CD8-positive, alpha-beta memory T cell (primary cell): ENCODE data around the gene CSNK1G2. TPM values are rescaled to one million over a fixed set of nuclear protein-coding genes. Genes with fewer than 3 reads are reported as not detected.

Source experiments
- CTCF ChIA-PET: fragments of 350-600 bp; sonication (Branson Sonifier 250); formaldehyde crosslinking; loops from one replicate; lab custom pipeline; 2021; ENCODE audit warnings: antibody characterized with exemption; lab: Charles Lee
- POLR2A ChIA-PET: fragments of 350-600 bp; sonication (Branson Sonifier 250); formaldehyde crosslinking; loops from one replicate; lab custom pipeline; 2021; ENCODE audit warnings: antibody characterized with exemption; lab: Charles Lee
- DNase-seq, 5 donors: peaks; one replicate each; pipeline versions ENCODE4 v3.0.0 to v3.0.0-alpha.2; 2020 to 2022; ENCODE audit warnings: mixed read lengths in 1 of 5
- H3K27ac ChIP-seq: one replicate; pipeline ENCODE4 v1.7.0; 2013; ENCODE audit warnings: low read depth, mild to moderate bottlenecking, low read length, moderate library complexity
- H3K27me3 ChIP-seq: 2 replicates; pipeline ENCODE4 v1.7.0; 2013; ENCODE audit warnings: low read length, mild to moderate bottlenecking; ENCODE audit not compliant: insufficient read depth, poor library complexity, severe bottlenecking
- H3K36me3 ChIP-seq: 2 replicates; pipeline ENCODE4 v1.7.0; 2013; ENCODE audit warnings: mild to moderate bottlenecking, low read length, moderate library complexity; ENCODE audit not compliant: insufficient read depth
- H3K4me1 ChIP-seq: 2 replicates; pipeline ENCODE4 v1.7.0; 2013; ENCODE audit warnings: mild to moderate bottlenecking, low read length, moderate library complexity; ENCODE audit not compliant: insufficient read depth
- H3K4me3 ChIP-seq: 2 replicates; pipeline ENCODE4 v1.7.0; 2013; ENCODE audit warnings: mild to moderate bottlenecking, low read length
- H3K9me3 ChIP-seq: 2 replicates; pipeline ENCODE4 v1.7.0; 2013; ENCODE audit warnings: mild to moderate bottlenecking, low read length
- H3K27ac Mint-ChIP-seq, 8 donors: one replicate each; pipeline ENCODE4 v1.8.0; 2020 to 2021; ENCODE audit warnings: mixed read lengths in 8 of 8, mild to moderate bottlenecking in 6 of 8, inconsistent platforms in 3 of 8, moderate library complexity in 3 of 8
- H3K27me3 Mint-ChIP-seq, 2 donors: one replicate each; pipeline ENCODE4 v1.8.0; 2020 to 2021; ENCODE audit warnings: mixed read lengths in 2 of 2, mild to moderate bottlenecking in 1 of 2, moderate library complexity in 1 of 2
- H3K36me3 Mint-ChIP-seq, 3 donors: one replicate each; pipeline ENCODE4 v1.8.0; 2020 to 2021; ENCODE audit warnings: mixed read lengths in 3 of 3, inconsistent platforms in 1 of 3, mild to moderate bottlenecking in 1 of 3
- H3K4me1 Mint-ChIP-seq, 3 donors: one replicate each; pipeline ENCODE4 v1.8.0; 2020 to 2021; ENCODE audit warnings: mixed read lengths in 3 of 3, inconsistent platforms in 1 of 3, mild to moderate bottlenecking in 1 of 3
- H3K4me3 Mint-ChIP-seq, 7 donors: one replicate each; pipeline ENCODE4 v1.8.0; 2020 to 2021; ENCODE audit warnings: mixed read lengths in 7 of 7, mild to moderate bottlenecking in 6 of 7, moderate library complexity in 4 of 7, inconsistent platforms in 2 of 7
- H3K9me3 Mint-ChIP-seq, 5 donors: one replicate each; pipeline ENCODE4 v1.8.0; 2020 to 2022; ENCODE audit warnings: mixed read lengths in 5 of 5, mild to moderate bottlenecking in 3 of 5, moderate library complexity in 2 of 5, inconsistent platforms in 1 of 5
- polyA plus RNA-seq: library from polyadenylated mRNA; unstranded; fragments of 300-500 nt; fragmentation: Illumina TruSeq; gene quantifications from one replicate; pipeline ENCODE4 v1.2.3, GENCODE V29; 2021
- total RNA-seq, 2 experiments: library from RNA; stranded (reverse); gene quantifications; one replicate each; pipeline ENCODE4 v1.2.3, GENCODE V29; 2021

CSNK1G2 gene
- total and polyA plus RNA-seq, 3 experiments from 2014 or later = 58.2 to 63.5 (median 62.1) TPM

- no peaks in the 10 kb centered on the region for H3K36me3 ChIP-seq
- H3K27me3 ChIP-seq = no peaks in the 10 kb centered on the region
- POLR2A ChIA-PET = interaction anchor here (0.7 kb wide), 1 partner anchor 194 kb away, joined by 9 read pairs; no protein-coding TSS in a partner anchor
- Mint-ChIP-seq H3K9me3 (peaks cover 0 to 2% (median 0%) of the 10 kb centered on the region in 5 donors), H3K27me3 (peaks cover 0 to 7% of the 10 kb centered on the region in 2 donors), H3K36me3 (peaks cover 0 to 36% (median 0%) of the 10 kb centered on the region in 3 donors), H3K4me3 (no peak overlapping the region), H3K4me1 (peaks cover 34 to 60% (median 35%) of the 10 kb centered on the region in 3 donors), H3K27ac (peak overlapping the region in 2 of 8 donors; percentile 40 to 79)
- no peak overlapping the region for H3K27ac ChIP-seq
- CTCF ChIA-PET = interaction anchor here (0.9 to 3.3 kb wide), 5 partner anchors 14 to 17 kb away, joined by 3 to 11 read pairs (median 3); no protein-coding TSS in a partner anchor
- peaks cover 25% of the 10 kb centered on the region for H3K4me1 ChIP-seq
- no peak for DNase-seq
- H3K9me3 ChIP-seq = no peaks in the 10 kb centered on the region
- H3K4me3 ChIP-seq = no peak overlapping the region
Observed at GRCh38 chr19:1944916-1945561, 4.1 kb downstream of the CSNK1G2 start.

GRCh38 chr19:1945899-1946298 lies 4.9 kb downstream of the CSNK1G2 start:
- Mint-ChIP-seq H3K4me1 (peaks cover 33 to 64% (median 39%) of the 10 kb centered on the region in 3 donors), H3K36me3 (peaks cover 0 to 42% (median 0%) of the 10 kb centered on the region in 3 donors), H3K4me3 (peak overlapping the region in 6 of 7 donors; percentile 18 to 75 (median 56)), H3K27me3 (peaks cover 0 to 2% of the 10 kb centered on the region in 2 donors), H3K9me3 (no peaks in the 10 kb centered on the region), H3K27ac (peak overlapping the region; percentile 25 to 94 (median 80))
- no peak overlapping the region for H3K4me3 ChIP-seq
- no peaks in the 10 kb centered on the region for H3K9me3 ChIP-seq
- ChIA-PET POLR2A (interaction anchor here (0.7 kb wide), 1 partner anchor 195 kb away, joined by 9 read pairs; no protein-coding TSS in a partner anchor), CTCF (interaction anchor here (0.5 to 1.9 kb wide), 9 partner anchors 10 to 1216 kb away, joined by 3 to 6 read pairs (median 3); no protein-coding TSS in a partner anchor)
- H3K27ac ChIP-seq = no peak overlapping the region
- H3K36me3 ChIP-seq = no peaks in the 10 kb centered on the region
- H3K4me1 ChIP-seq = peaks cover 20% of the 10 kb centered on the region
- DNase-seq = peak in 1 of 5 donors; percentile 44
- no peaks in the 10 kb centered on the region for H3K27me3 ChIP-seq

DNA sequence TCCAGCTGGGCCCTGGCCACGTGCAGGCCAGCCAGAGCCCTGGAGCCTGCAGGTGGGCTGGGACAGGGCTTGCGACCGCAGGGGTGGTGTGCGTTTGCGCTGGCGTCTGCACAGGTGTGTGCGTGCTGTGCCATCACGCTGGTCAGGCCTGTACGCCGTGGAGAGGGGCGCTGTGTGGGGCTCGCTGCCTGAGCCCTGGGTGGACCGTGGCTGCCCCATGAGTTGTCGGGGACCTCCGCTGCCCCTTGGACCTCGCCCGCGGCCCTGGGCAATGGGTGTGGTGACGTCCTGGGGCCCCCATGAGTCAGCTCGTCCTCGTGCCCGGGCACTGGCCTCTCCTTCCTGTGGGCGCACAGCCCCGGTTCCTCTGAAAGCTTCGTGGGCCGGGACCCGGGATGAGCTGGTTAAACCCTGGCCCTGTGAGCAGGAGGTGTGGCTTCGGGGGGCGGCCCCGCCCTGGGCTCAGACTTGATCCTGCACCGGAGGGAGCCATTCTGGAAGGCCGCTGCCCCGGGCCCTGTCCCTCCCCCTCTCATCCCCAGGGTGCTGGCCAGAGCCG lies 6.8 kb downstream of the CSNK1G2 start:
- Mint-ChIP-seq H3K4me3 (no peak overlapping the region), H3K36me3 (peaks cover 0 to 41% (median 0%) of the 10 kb centered on the region in 3 donors), H3K27ac (no peak overlapping the region), H3K9me3 (no peaks in the 10 kb centered on the region), H3K27me3 (no peaks in the 10 kb centered on the region), H3K4me1 (peaks cover 37 to 72% (median 39%) of the 10 kb centered on the region in 3 donors)
- no peak for DNase-seq
- Histone ChIP-seq H3K27ac (no peak overlapping the region), H3K9me3 (no peaks in the 10 kb centered on the region), H3K4me1 (peaks cover 20% of the 10 kb centered on the region), H3K36me3 (no peaks in the 10 kb centered on the region), H3K27me3 (no peaks in the 10 kb centered on the region), H3K4me3 (no peak overlapping the region)
- ChIA-PET POLR2A (no interaction called here), CTCF (interaction anchor here (0.6 to 1.1 kb wide), 3 partner anchors 122 to 261 kb away, joined by 3 to 6 read pairs (median 4); no protein-coding TSS in a partner anchor)

DNA sequence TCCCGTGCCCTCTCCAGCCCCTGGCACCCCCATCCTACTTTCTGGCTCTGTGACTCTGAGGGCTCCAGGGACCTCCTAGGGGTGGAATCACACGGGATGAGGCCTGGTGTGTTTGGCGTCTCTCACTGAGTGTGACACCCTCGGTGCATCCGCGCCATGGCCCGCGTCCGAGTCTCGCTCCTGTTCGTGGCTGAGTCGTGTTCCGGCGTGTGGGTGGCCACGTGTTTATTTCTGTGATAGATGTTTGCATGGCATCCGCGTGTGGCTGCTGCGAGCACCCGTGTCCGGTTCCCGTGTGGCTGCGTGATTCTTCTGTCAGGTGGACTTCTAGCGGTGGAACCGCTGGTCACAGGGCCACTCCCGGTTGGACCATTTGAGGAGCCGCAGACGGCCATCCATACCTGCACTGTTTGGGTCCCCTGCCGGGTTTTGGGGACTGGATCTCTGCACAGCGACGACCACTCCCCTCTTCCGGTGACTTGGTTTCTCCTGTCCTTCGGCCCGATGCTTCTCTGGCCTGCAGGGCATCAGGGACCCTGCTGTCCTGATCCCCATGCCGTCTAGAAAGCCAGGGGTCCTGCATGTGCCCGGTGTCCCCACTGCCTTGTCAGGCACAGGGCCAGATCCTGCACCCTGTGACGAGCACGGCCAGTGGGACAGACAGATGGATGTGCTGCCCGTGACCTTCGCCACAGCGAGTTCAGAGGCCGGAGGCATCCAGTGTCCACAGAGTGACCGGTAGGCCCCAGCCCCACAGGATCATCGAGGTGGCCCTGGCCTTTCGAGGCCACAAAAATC lies 8.5 kb downstream of the CSNK1G2 start:
- no peak for DNase-seq
- Mint-ChIP-seq H3K27ac (peak overlapping the region in 3 of 8 donors; percentile 51 to 71 (median 57)), H3K36me3 (peaks cover 0 to 44% (median 0%) of the 10 kb centered on the region in 3 donors), H3K4me1 (peaks cover 28 to 67% (median 29%) of the 10 kb centered on the region in 3 donors), H3K9me3 (no peaks in the 10 kb centered on the region), H3K27me3 (no peaks in the 10 kb centered on the region), H3K4me3 (peak overlapping the region in 3 of 7 donors; percentile 15 to 74 (median 48))
- Histone ChIP-seq H3K4me3 (no peak overlapping the region), H3K27me3 (no peaks in the 10 kb centered on the region), H3K36me3 (no peaks in the 10 kb centered on the region), H3K27ac (no peak overlapping the region), H3K4me1 (peaks cover 3% of the 10 kb centered on the region), H3K9me3 (no peaks in the 10 kb centered on the region)
- ChIA-PET CTCF (no interaction called here), POLR2A (no interaction called here)

DNA sequence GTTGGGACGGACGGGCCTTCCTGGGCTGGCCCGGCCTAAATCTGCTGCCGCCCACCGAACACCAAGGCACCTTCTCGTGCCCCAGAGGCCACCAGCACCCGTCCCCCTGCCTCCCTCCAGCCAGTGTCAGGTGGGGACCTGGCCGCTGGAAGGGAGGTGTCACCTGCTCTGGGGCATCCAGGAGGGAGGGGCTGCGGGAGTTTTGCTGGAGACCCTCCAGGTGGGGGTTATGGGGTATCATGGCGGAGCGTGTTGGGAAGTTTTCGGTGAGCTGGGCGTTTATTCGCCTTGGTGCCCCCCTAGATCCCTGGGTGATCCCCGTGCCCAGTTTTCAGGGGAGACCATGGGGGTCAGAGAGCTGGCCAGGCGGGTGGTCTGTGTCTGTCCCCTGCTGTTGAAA lies 9.7 kb downstream of the CSNK1G2 start:
- CTCF ChIA-PET = no interaction called here
- DNase-seq = no peak
- H3K36me3 ChIP-seq = no peaks in the 10 kb centered on the region
- H3K4me3 ChIP-seq = no peak overlapping the region
- no peaks in the 10 kb centered on the region for H3K9me3 ChIP-seq
- no peaks in the 10 kb centered on the region for H3K4me1 ChIP-seq
- H3K4me3 Mint-ChIP-seq = no peak overlapping the region
- H3K27ac ChIP-seq = no peak overlapping the region
- H3K36me3 Mint-ChIP-seq = peaks cover 0 to 47% (median 0%) of the 10 kb centered on the region in 3 donors
- H3K9me3 Mint-ChIP-seq = peaks cover 0 to 2% (median 0%) of the 10 kb centered on the region in 5 donors
- H3K27ac Mint-ChIP-seq = peak overlapping the region in 2 of 8 donors; percentile 38 to 71
- no peaks in the 10 kb centered on the region for H3K27me3 ChIP-seq
- H3K4me1 Mint-ChIP-seq = peaks cover 28 to 66% (median 31%) of the 10 kb centered on the region in 3 donors
- no peaks in the 10 kb centered on the region for H3K27me3 Mint-ChIP-seq
- POLR2A ChIA-PET = no interaction called here

- DNase-seq = no peak
- POLR2A ChIA-PET = no interaction called here
- Histone ChIP-seq H3K27ac (no peak overlapping the region), H3K4me1 (no peaks in the 10 kb centered on the region), H3K9me3 (no peaks in the 10 kb centered on the region), H3K27me3 (no peaks in the 10 kb centered on the region), H3K4me3 (no peak overlapping the region), H3K36me3 (no peaks in the 10 kb centered on the region)
- Mint-ChIP-seq H3K27me3 (no peaks in the 10 kb centered on the region), H3K4me1 (peaks cover 23 to 70% (median 30%) of the 10 kb centered on the region in 3 donors), H3K9me3 (peaks cover 0 to 2% (median 0%) of the 10 kb centered on the region in 5 donors), H3K4me3 (no peak overlapping the region), H3K36me3 (peaks cover 0 to 51% (median 0%) of the 10 kb centered on the region in 3 donors), H3K27ac (peak overlapping the region in 2 of 8 donors; percentile 40 to 48)
- CTCF ChIA-PET = no interaction called here
Observed at GRCh38 chr19:1952635-1953034, 11.7 kb downstream of the CSNK1G2 start.

DNA sequence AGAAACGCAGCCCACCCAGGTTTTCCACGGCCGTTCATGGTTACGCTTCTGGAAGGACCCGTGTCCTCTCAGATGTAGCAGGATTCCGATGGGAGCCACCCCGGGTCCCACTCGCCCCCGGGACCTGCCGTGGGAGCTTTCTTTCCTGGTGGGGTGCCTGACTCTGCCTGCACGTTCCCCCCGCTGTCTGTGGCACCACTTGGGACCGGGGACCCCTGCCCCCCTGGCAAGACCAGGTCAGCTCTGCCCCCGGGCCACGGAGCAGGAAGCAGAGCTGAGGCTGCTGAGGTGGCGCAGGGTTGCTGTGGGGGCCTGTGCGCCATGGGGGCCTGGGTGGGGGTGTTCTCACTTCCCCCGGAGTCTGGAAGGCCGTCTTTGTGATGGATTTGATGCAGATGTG lies 12.1 kb downstream of the CSNK1G2 start:
- CTCF ChIA-PET = no interaction called here
- no peaks in the 10 kb centered on the region for H3K27me3 Mint-ChIP-seq

More for the DNA sequence above, 12.1 kb downstream of the CSNK1G2 start:
- Mint-ChIP-seq H3K27ac (peak overlapping the region in 2 of 8 donors; percentile 48 to 57), H3K9me3 (peaks cover 0 to 2% (median 0%) of the 10 kb centered on the region in 5 donors), H3K4me3 (no peak overlapping the region), H3K36me3 (peaks cover 0 to 51% (median 0%) of the 10 kb centered on the region in 3 donors), H3K4me1 (peaks cover 23 to 72% (median 30%) of the 10 kb centered on the region in 3 donors)
- POLR2A ChIA-PET = no interaction called here
- no peaks in the 10 kb centered on the region for H3K4me1 ChIP-seq
- no peaks in the 10 kb centered on the region for H3K27me3 ChIP-seq
- H3K36me3 ChIP-seq = no peaks in the 10 kb centered on the region
- no peak overlapping the region for H3K4me3 ChIP-seq
- H3K27ac ChIP-seq = no peak overlapping the region
- H3K9me3 ChIP-seq = no peaks in the 10 kb centered on the region
- no peak for DNase-seq
